ENCODE measurements around the gene FAM234A.

GRCh38 chr16:228852-229730, 5.5 kb upstream of the FAM234A start, which contains the start of gene LUC7L:
- TF ChIP-seq EZH2 (IDR thresholded peaks at IDR 0.05; ENCODE audit: borderline replicate concordance, low read depth, low read length, severe bottlenecking) (no peak), POLR2A (IDR thresholded peaks at IDR 0.05; ENCODE audit: low read depth, low read length) (peak; percentile 99), POLR2AphosphoS5 (IDR thresholded peaks at IDR 0.05; ENCODE audit: insufficient read depth, low read depth, low read length) (peak; percentile 100)

All from endothelial cell of umbilical vein (primary cell).